NCI-H446 (cell line): ENCODE results near the gene CCDC61.

Source experiments
- DNase-seq, 2 experiments: peaks; one replicate each; lab custom pipeline; 2025; lab: John Stamatoyannopoulos, UW

CCDC61 gene

DNA sequence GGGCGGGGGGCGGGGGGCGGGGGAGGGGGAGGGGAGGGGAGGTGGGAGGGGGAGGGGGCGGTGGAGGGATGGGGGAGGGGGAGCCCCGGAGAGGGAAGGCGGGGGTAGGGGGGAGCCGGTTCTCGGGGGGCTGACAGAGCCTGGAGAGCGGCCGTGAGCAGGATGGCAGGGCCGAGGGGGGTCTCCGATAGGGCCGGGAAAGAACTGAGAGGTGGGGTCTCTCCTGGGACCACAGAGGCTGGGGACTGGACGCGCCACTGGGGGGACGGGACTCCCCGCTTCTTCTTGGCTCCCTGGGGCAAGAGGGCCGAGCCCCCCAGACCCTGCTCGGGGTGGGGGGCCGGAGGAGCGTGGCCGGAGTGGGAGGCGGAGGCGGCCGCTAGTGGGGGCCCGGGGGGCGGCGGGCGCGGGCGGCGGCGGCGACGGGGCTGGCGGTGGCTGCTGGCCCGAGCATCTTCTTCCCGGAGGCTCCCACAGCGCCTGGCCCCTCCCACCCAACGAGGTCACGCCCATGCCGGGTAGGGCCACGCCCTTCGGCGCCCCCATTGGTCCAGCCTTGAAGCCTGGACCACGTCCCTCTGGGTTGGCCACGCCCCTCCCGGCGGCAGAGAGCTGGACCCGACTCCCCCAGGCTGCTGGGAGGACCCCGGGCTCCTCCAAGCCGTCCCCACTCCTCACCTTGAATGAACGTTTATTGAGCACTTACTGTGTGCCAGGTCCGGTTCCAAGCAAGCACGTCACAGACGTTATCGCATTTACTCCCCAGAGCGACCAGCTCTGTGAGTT, 21.5 kb upstream of the CCDC61 start, which contains the start of gene NOVA2:
NOVA2 (minus strand) TSS at position 313 of the 786 bp plus-strand sequence. CDS start 514 bp downstream, outside the sequence.
- DNase-seq: peak; percentile 83 to 93

DNA sequence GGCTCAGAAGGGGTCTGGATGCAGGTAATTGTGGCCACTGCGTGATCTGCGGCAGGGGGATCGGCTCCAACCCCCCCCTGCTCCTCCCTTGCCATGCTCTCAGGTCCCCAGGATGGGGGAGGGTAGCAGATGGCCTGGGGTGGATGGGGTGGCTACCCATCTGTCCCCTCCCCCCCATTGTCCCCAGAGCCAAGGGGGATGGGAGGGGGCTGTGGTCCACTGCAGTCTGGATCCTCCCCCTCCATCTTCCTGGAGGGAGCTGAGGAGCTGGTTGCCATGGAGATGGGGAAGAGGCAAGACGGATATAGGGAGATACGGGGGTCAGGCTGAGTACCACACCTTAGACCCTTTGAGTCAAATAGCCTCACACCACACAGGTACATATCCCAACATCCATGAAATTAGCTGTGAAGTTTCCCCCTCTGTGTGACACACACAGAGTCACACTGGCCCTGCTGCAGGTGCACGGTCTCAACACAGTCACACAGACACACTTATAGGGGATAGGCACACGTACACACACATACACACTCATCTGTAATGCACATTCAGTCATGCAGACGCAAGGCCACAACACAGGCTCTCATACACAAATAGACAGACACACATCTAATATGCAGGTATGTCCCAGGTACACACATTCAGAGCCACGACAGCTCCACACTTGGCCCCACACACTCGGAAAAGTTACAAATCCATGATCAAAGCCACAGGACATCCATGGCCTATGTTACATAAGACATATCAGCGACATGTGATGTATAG, 19.8 kb upstream of the CCDC61 start:
- DNase-seq: no peak

- DNase-seq: peak in 1 of 2 experiments; percentile 27
Observed at GRCh38 chr19:45976178-45976577, 19.1 kb upstream of the CCDC61 start.

GRCh38 chr19:45978156-45978555, 17.1 kb upstream of the CCDC61 start:
- DNase-seq: no peak

DNA sequence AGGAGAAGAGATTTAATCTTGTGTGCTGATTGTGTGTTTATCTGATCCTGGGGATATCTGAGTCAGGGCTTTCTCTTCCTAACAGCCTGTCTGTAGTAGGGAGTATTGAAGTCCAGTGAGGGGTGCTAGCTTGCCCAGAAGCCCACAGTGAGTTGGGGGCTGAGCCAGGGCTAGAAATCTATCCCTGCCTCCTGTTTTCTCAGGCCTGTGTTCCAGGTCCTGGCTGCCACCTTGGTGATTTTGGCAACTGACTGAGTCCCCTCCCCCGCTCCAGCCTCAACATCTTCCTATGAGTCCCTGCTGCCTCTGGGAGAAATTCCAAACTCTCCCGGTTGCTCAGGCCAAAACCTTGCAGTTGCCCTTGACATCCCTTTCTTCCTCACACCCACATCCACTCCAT, 13.9 kb upstream of the CCDC61 start:
- DNase-seq: peak; percentile 49 to 73

DNA sequence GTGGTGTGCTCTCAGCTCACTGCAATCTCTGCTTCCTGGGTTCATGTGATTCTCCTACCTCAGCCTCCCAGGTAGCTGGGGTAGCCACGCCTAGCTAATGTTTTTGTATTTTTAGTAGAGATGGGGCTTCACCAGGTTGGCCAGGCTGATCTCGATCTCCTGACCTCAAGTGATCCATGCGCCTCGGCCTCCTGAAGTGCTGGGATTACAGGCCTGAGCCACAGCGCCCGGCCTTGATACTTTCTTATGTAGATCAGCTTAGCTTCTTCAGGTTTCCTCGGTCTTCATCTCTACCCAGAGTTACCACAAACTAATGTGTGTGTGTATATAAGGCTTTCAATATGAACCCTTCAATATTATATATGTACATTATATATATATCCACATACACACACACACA, 9.9 kb upstream of the CCDC61 start:
- no peak for DNase-seq

- no peak for DNase-seq
Observed at GRCh38 chr19:45990113-45990728, 5.0 kb upstream of the CCDC61 start.

- no peak for DNase-seq
Observed at GRCh38 chr19:45994456-45994997, 740 bp upstream of the CCDC61 start.

GRCh38 chr19:45995715-45996385, 583 bp downstream of the CCDC61 start:
- DNase-seq: peak in 1 of 2 experiments; percentile 16

DNA sequence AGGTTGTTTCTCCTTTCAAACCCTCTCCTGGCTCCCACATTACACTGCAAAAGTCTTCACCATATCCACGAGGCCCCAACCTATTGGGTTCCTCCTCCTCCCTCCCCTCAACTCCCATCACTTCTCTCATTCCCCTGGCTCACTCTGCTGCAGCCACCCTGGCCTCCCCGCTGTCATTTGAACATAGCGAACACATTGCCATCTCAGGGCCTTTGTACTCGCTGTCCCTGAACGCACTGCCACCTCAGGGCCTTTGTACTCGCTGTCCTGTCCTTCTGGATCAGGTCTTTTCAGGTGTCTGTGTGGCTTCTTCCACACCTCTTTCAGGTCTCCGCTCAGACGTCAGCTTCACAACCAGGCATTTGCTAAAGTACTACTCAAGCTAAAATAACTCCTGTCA, 1.7 kb downstream of the CCDC61 start:
- no peak for DNase-seq

DNA sequence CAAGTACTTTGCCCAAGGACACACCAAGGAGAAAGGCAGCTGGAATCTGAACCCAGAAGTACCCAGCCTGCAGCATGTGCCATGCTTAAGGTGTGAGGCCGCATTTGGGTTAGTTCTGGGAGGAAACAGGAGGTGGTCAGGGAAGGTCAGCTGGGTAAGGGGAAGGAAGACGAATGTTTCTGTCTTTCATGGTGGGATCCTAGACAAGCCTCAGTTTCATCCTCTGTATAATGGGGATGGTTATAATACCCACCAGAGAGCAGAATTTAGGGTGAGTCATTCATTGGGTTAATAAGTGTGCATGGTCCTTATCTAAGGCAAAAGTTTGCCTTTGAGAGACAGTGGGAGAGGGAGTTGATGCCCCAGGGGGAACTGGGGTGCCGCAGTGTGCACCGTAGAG, 3.6 kb downstream of the CCDC61 start:
- DNase-seq: no peak

- DNase-seq: no peak
Observed at GRCh38 chr19:45999653-46000121, 4.4 kb downstream of the CCDC61 start.

GRCh38 chr19:46000491-46001246, 5.4 kb downstream of the CCDC61 start:
- DNase-seq: no peak

DNA sequence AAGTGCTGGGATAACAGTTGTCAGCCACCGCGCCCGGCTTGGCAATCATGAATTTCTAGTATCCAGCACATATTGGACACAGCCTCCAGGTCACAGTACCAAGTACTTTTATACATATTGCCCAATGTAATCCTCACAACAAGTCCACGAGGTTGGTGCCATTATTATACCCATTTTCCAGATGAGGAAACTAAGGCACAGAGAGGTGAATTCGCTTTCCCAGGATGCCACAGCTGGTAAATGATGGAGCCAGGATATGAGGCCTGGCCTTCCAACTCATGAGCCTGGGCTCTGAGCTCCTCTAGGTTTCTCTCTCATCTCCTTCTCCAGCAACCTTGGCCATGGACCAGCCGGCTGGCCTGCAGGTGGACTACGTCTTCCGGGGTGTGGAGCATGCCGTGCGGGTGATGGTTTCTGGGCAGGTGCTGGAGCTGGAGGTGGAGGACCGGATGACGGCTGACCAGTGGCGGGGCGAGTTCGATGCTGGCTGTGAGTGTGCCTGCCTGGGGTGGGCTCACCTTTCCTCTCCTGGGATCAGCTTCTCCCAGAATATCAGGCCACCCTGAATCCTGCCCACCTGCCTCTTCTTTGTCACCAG, 7.5 kb downstream of the CCDC61 start:
- no peak for DNase-seq

DNA sequence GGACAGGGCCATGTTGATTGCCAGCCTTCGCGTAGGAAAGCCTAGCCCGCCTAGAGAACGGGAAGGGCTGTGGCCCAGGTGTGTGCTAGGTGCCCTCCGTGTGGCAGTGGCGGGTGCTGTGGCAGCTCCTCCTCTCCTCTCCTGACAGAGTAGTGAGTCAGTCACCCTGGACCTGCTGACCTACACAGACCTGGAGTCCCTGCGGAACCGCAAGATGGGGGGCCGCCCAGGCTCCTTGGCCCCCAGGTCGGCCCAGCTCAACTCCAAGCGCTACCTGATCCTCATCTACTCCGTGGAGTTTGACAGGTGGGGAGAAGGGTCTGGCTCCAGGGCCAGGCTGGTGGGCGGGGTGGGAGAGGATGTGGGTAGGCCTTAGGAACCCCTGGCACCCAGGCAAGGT, 11.1 kb downstream of the CCDC61 start:
- DNase-seq: no peak

DNA sequence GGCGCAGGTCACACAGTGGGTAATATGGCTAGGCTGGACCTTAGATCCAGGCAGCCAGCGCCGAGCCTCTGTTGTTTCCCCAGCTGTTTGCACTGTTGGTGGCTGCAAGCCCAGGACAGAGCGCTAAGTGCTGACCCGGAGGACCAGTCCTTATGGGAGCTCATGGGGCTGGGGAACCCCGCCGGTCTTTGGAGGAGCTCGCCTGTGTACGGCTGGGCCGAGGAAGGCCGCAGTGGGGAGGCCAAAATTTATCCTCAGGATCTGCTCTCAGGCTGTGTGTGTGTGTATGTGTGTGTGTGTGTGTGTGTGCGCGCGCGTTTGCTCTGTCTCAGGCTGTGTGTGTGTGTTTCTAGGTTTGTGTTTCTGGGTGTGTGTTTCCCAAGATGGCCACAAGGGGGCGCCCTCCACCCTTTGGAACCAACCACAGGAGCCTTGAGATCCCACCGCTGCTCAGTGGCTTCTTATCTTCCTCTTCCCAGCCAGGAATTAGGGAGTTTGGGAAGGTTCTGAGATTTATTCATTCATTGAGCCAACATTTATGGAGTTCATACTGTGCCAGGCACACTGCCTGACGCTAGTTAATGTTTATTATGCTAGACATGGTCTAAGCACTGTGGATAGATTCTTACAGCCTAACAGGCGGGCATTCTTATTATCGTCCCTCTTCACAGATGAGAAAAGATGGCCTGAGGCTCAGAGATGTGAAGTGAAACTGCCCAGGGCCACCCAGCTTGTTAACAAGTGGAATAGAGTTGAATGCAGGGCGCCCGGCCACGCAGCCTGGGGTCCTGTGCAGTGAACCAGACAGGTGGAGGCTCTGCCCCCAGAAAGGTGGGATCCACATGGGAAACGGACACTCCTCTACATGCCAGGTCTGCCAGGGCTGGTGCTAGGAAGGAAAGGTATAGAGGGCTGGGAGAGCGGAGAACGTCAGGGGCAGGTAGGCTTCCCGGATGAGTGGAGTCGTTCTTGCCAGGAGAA, 14.6 kb downstream of the CCDC61 start:
- DNase-seq: peak; percentile 28 to 70

GRCh38 chr19:46014534-46014933, 19.3 kb downstream of the CCDC61 start:
- DNase-seq: no peak

DNA sequence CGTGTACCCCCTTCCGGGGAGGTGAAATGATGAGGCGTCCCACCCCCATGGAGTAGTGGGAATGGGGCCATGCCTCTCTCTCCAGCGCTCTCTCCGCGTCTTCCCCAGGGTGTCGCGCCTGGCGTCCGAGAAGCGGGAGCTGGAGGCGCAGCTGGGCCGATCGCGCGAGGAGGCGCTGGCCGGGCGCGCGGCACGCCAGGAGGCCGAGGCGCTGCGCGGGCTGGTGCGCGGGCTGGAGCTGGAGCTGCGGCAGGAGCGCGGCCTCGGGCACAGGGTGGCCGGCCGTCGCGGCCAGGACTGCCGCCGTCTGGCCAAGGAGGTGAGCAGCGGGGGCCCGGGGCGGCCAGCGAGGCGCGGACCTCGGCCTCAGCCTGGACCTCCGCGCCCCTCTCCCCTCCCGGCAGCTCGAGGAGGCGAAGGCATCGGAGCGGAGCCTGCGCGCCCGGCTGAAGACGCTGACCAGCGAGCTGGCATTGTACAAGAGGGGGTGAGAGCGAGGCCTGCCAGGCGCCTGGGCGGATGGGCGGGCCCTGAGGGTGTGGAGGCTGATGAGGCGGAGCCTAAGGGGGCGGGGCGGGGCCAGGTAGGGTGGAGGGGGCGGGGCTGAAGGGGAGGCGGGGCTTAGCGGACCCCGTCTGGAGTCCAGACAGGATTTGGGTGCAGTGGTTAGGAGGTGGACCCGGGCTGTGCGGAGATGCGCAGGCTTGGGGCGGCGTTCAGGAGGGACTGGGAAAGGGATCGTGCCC, 19.8 kb downstream of the CCDC61 start:
- DNase-seq: peak in 1 of 2 experiments; percentile 27
